ENCODE data around the gene SLC9A3. TPM values are rescaled to one million over a fixed set of nuclear protein-coding genes. Genes with fewer than 3 reads are reported as not detected.

The SLC9A3 gene
- total RNA-seq, 1 experiment from 2014 or later, result 0.85 TPM

DNA sequence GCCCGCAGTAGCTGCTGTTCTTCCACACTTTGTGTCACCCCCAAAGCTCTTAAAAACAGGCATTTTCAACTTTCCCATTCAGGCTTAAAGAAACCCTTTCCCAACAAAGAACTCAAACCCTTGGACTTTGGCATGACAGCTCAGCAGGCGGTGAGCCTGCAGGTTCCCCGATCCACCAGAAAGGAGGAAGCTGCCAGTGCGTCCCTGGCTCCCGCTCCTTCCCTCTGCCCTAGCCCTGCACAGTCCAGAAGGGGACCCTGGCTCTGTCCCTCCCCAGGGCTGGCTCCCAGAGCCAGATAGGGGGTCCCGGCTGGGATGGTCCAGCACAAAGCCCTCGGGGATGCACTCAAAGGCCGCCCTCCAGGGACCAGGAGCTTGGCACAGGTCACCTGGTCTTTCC lies 9.6 kb downstream of the SLC9A3 start:
- Histone ChIP-seq H3T11ph (ENCODE audit: low read length) (no peak overlapping the region), H3K9me3 (ENCODE audit: control insufficient read depth, low read depth, low read length) (no peaks in the 10 kb centered on the region), H3K27ac (ENCODE audit: insufficient read length, low read depth, low read length) (no peak overlapping the region), H4K20me1 (ENCODE audit: control insufficient read depth, insufficient read depth, insufficient read length) (no peaks in the 10 kb centered on the region), H4K5ac (ENCODE audit: insufficient read length, low read depth, low read length) (no peak overlapping the region), H3K27me3 (ENCODE audit: insufficient read depth, low read length) (no peaks in the 10 kb centered on the region), H3K79me2 (ENCODE audit: insufficient read depth, low read length) (no peaks in the 10 kb centered on the region), H2BK15ac (ENCODE audit: low read depth, low read length) (no peak overlapping the region), H2BK12ac (ENCODE audit: insufficient read length, low read depth, low read length) (no peak overlapping the region), H3K23me2 (ENCODE audit: insufficient read length, low read depth, low read length, poor library complexity, severe bottlenecking) (no peaks in the 10 kb centered on the region), H3K9ac (ENCODE audit: extremely low read depth, insufficient read length, low read length) (no peak overlapping the region), H3K4me1 (ENCODE audit: insufficient read depth, low read length) (no peaks in the 10 kb centered on the region), H3K4ac (ENCODE audit: low read depth, low read length) (no peak overlapping the region), H4K8ac (replicated peaks; ENCODE audit: insufficient read length, low read depth, low read length) (no peak overlapping the region), H3K56ac (ENCODE audit: insufficient read length, low read depth, low read length) (no peak overlapping the region), H3K14ac (ENCODE audit: insufficient read depth, low read length) (no peak overlapping the region), H2BK5ac (ENCODE audit: insufficient read length, low read length) (no peak overlapping the region), H2BK120ac (ENCODE audit: low read depth, low read length, poor library complexity, severe bottlenecking) (no peak overlapping the region), H2AK5ac (ENCODE audit: insufficient read length, low read length) (no peak overlapping the region), H3K18ac (ENCODE audit: insufficient read length, low read depth, low read length) (no peak overlapping the region), H3K23ac (ENCODE audit: insufficient read length, low read depth, low read length) (no peak overlapping the region), H4K91ac (ENCODE audit: insufficient read length, low read depth, low read length) (no peak overlapping the region), H3K4me2 (ENCODE audit: insufficient read depth, insufficient read length, low read length) (no peak overlapping the region), H2BK20ac (ENCODE audit: low read depth, low read length, poor library complexity, severe bottlenecking) (no peak overlapping the region), H3K79me1 (ENCODE audit: insufficient read depth, low read depth, low read length, poor library complexity, severe bottlenecking) (no peaks in the 10 kb centered on the region), H2AFZ (ENCODE audit: low read length) (no peak overlapping the region)
- Mint-ChIP-seq H3K9me3 (peaks cover 0 to 5% of the 10 kb centered on the region in 2 experiments; a peak in 2 of 5 replicates), H3K36me3 (ENCODE audit: insufficient read depth in 1 of 3, low read depth in 3 of 3) (no peaks in the 10 kb centered on the region), H3K4me3 (no peak overlapping the region), H3K4me1 (peaks cover 3% of the 10 kb centered on the region in 2 experiments; a peak in 2 of 4 replicates), H3K27ac (no peak overlapping the region), H3K27me3 (ENCODE audit: low read depth) (peaks cover 76% of the 10 kb centered on the region)
- WGBS (ENCODE audit: extremely low coverage, insufficient read length, low lambda C conversion rate), result no CpG with 5 or more reads among the region's 8 CpGs
- TF ChIP-seq, protein P1, sequence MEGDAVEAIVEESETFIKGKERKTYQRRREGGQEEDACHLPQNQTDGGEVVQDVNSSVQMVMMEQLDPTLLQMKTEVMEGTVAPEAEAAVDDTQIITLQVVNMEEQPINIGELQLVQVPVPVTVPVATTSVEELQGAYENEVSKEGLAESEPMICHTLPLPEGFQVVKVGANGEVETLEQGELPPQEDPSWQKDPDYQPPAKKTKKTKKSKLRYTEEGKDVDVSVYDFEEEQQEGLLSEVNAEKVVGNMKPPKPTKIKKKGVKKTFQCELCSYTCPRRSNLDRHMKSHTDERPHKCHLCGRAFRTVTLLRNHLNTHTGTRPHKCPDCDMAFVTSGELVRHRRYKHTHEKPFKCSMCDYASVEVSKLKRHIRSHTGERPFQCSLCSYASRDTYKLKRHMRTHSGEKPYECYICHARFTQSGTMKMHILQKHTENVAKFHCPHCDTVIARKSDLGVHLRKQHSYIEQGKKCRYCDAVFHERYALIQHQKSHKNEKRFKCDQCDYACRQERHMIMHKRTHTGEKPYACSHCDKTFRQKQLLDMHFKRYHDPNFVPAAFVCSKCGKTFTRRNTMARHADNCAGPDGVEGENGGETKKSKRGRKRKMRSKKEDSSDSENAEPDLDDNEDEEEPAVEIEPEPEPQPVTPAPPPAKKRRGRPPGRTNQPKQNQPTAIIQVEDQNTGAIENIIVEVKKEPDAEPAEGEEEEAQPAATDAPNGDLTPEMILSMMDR (conservative IDR thresholded peaks at IDR 0.05), result no peak
- no peak for DNase-seq

Data from H9 (cell line).